Left lung (tissue), 10 donors: Measurements from ENCODE around the gene NXN. TPM values are rescaled to one million over a fixed set of nuclear protein-coding genes. Genes with fewer than 3 reads are reported as not detected.
"Not testable (repeated sequence)": the region's sequence is repeated elsewhere in the genome, so short reads cannot be mapped to it uniquely, and the experiment has no call there.

Source experiments
- ATAC-seq: fragments of 200-7000 bp; cut with Tn5 transposase; one replicate; pipeline ENCODE4 v1.9.1; 2020; ENCODE audit warnings: moderate library complexity
- DNase-seq, 4 donors: peaks; one replicate each; pipeline ENCODE4 v3.0.0-alpha.2; 2013 to 2020
- H3K27ac ChIP-seq, 2 donors: fragments of 200-600 bp; sonication (generic) in 1 of 2; one replicate each; pipeline versions ENCODE4 v1.5.0 to v1.8.0; 2020 to 2021
- H3K27me3 ChIP-seq, 2 donors: fragments of 200-600 bp; sonication (generic) in 1 of 2; one replicate each; pipeline versions ENCODE4 v1.5.0 to v1.8.0; 2020 to 2021
- H3K36me3 ChIP-seq, 2 donors: fragments of 200-600 bp; sonication (generic) in 1 of 2; one replicate each; pipeline versions ENCODE4 v1.5.0 to v1.8.0; 2020 to 2021
- H3K4me1 ChIP-seq, 2 donors: fragments of 200-600 bp; one replicate each; pipeline ENCODE4 v1.8.0; 2021
- H3K4me3 ChIP-seq, 2 donors: fragments of 200-600 bp; sonication (generic) in 1 of 2; one replicate each; pipeline versions ENCODE4 v1.5.0 to v1.8.0; 2020 to 2021; ENCODE audit warnings: mild to moderate bottlenecking in 1 of 2
- H3K9me3 ChIP-seq, 2 donors: fragments of 200-600 bp; sonication (generic) in 1 of 2; one replicate each; pipeline versions ENCODE4 v1.5.0 to v1.8.0; 2020 to 2021
- CTCF ChIP-seq, 2 donors: fragments of 200-600 bp; sonication (generic) in 1 of 2; IDR thresholded peaks; one replicate each; pipeline versions ENCODE4 v1.5.0 to v1.8.0; 2021; ENCODE audit warnings: antibody characterized with exemption in 2 of 2
- intact Hi-C, 2 donors: fragments of 100-400 bp; cut with DNase I; formaldehyde crosslinking; loops; one replicate each; pipeline versions ENCODE4 v1.11.2 to v1.14.2; 2022
- polyA plus RNA-seq, 6 donors: library from polyadenylated mRNA; unstranded; fragments of 120-200 nt; gene quantifications; one replicate each; pipeline ENCODE4 v1.2.1, GENCODE V29; 2013; ENCODE audit not compliant: insufficient read length in 6 of 6
- total RNA-seq, 2 donors: library from RNA; stranded (reverse); fragmentation: NEBNext Ultra II Directional; extraction: Animal tissue kit (Norgen Biotek cat#: 25700); gene quantifications; one replicate each; pipeline ENCODE4 v1.2.1, GENCODE V29; 2021
- donor health status: DM: no; HTN: yes; CAD: no.
- donor health status: DM: no; HTN: no; CAD: no.

NXN gene
- total and polyA plus RNA-seq, 8 donors, result 33.8 to 59.1 (median 55.1) TPM

- intact Hi-C loops, result no loop called here
- DNase-seq (no peak), ATAC-seq (no peak)
- Histone ChIP-seq H3K36me3 (no peaks in the 10 kb centered on the region), H3K27ac (no peak overlapping the region), H3K4me1 (no peaks in the 10 kb centered on the region), H3K4me3 (no peak overlapping the region), H3K27me3 (no peaks in the 10 kb centered on the region), H3K9me3 (no peaks in the 10 kb centered on the region)
- TF ChIP-seq CTCF (IDR thresholded peaks at IDR 0.05), result no peak
These were observed 107.6 kb downstream of the NXN start for GRCh38 chr17:871751-872519.

- H3K27ac ChIP-seq, result peak overlapping the region; percentile 50 to 51
- ATAC-seq, result peak; percentile 15
- H3K4me1 ChIP-seq, result no peaks in the 10 kb centered on the region
- H3K4me3 ChIP-seq, result no peak overlapping the region
- TF ChIP-seq CTCF (IDR thresholded peaks at IDR 0.05), result no peak
- H3K27me3 ChIP-seq, result no peaks in the 10 kb centered on the region
- no peaks in the 10 kb centered on the region for H3K36me3 ChIP-seq
- intact Hi-C loops, result no loop called here
- H3K9me3 ChIP-seq, result no peaks in the 10 kb centered on the region
- no peak for DNase-seq
These were observed 109.7 kb downstream of the NXN start for GRCh38 chr17:869567-870525.

GRCh38 chr17:869086-869485 is 110.5 kb downstream of the NXN start:
- intact Hi-C loops, result no loop called here
- ATAC-seq (peak; percentile 72), DNase-seq (no peak)
- no peak for TF ChIP-seq CTCF (IDR thresholded peaks at IDR 0.05)
- Histone ChIP-seq H3K9me3 (no peaks in the 10 kb centered on the region), H3K27ac (peak overlapping the region; percentile 50 to 51), H3K27me3 (peaks cover 0 to 7% of the 10 kb centered on the region in 2 donors), H3K36me3 (no peaks in the 10 kb centered on the region), H3K4me1 (no peaks in the 10 kb centered on the region), H3K4me3 (no peak overlapping the region)

GRCh38 chr17:867896-868489 is 111.6 kb downstream of the NXN start:
- no peak overlapping the region for H3K4me3 ChIP-seq
- DNase-seq, result no peak
- TF ChIP-seq CTCF (IDR thresholded peaks at IDR 0.05), result no peak
- H3K9me3 ChIP-seq, result no peaks in the 10 kb centered on the region
- no peaks in the 10 kb centered on the region for H3K4me1 ChIP-seq
- intact Hi-C loops, result no loop called here
- H3K36me3 ChIP-seq, result no peaks in the 10 kb centered on the region
- H3K27ac ChIP-seq, result no peak overlapping the region
- no peak for ATAC-seq
- H3K27me3 ChIP-seq, result peaks cover 0 to 9% of the 10 kb centered on the region in 2 donors

GRCh38 chr17:867238-867637 is 112.3 kb downstream of the NXN start:
- H3K36me3 ChIP-seq, H3K4me3 ChIP-seq, H3K27ac ChIP-seq, ATAC-seq, H3K9me3 ChIP-seq, H3K27me3 ChIP-seq, H3K4me1 ChIP-seq, intact Hi-C loops, DNase-seq: not testable (repeated sequence)
